Cardiac fibroblast (primary cell): ENCODE measurements around the gene MCAM.

Experiments used
- DNase-seq, 2 donors: peaks; one replicate each; pipeline versions ENCODE4 v3.0.0 to v3.0.0-alpha.2; 2010; ENCODE audit warnings: low read depth in 2 of 2
- H3K4me3 ChIP-seq, 2 donors: replicated peaks in 1 of 2; 1 replicate in 1 of 2; 2 replicates in 1 of 2; pipeline ENCODE4 v1.5.1; 2011; ENCODE audit warnings: low read depth in 2 of 2, low read length in 2 of 2, mild to moderate bottlenecking in 2 of 2, moderate library complexity in 1 of 2
- CTCF ChIP-seq: IDR thresholded peaks from one replicate; pipeline ENCODE4 v1.5.1; 2011; ENCODE audit warnings: low read depth, mild to moderate bottlenecking, low read length, inconsistent platforms

Gene MCAM

GRCh38 chr11:119298726-119299125 is 18.2 kb downstream of the MCAM start:
- no peak overlapping the region for H3K4me3 ChIP-seq
- no peak for TF ChIP-seq CTCF
- no peak for DNase-seq

- H3K4me3 ChIP-seq = no peak overlapping the region
- DNase-seq = no peak
- no peak for TF ChIP-seq CTCF
Observed at GRCh38 chr11:119297938-119298337, 19.0 kb downstream of the MCAM start.

- TF ChIP-seq CTCF = no peak
- peak; percentile 29 to 38 for DNase-seq
Observed at GRCh38 chr11:119295178-119295577, 21.8 kb downstream of the MCAM start.

GRCh38 chr11:119293461-119293860 is 23.5 kb downstream of the MCAM start:
- no peak overlapping the region for H3K4me3 ChIP-seq
- TF ChIP-seq CTCF = no peak
- no peak for DNase-seq

More at GRCh38 chr11:119295178-119295577, 21.8 kb downstream of the MCAM start:
- no peak overlapping the region for H3K4me3 ChIP-seq

GRCh38 chr11:119290894-119291497 is 25.9 kb downstream of the MCAM start:
- TF ChIP-seq CTCF = no peak
- DNase-seq = no peak

GRCh38 chr11:119288219-119288618 is 28.7 kb downstream of the MCAM start:
- TF ChIP-seq CTCF = no peak
- no peak for DNase-seq
- H3K4me3 ChIP-seq = no peak overlapping the region

More at GRCh38 chr11:119290894-119291497, 25.9 kb downstream of the MCAM start:
- H3K4me3 ChIP-seq = no peak overlapping the region

GRCh38 chr11:119285431-119285830 is 31.5 kb downstream of the MCAM start:
- no peak for TF ChIP-seq CTCF
- no peak for DNase-seq
- H3K4me3 ChIP-seq = no peak overlapping the region
